Mesothelial cell of epicardium (in vitro differentiated cells): Measurements from ENCODE around the gene CERS4. TPM values are rescaled to one million over a fixed set of nuclear protein-coding genes. Genes with fewer than 3 reads are reported as not detected.
A peak's percentile ranks its signal among the peaks of the same experiment; 100 is the strongest.

ENCODE experiments used
- DNase-seq, 2 experiments: peaks; one replicate each; pipeline ENCODE4 v3.0.0; 2021; ENCODE audit warnings: low spot score in 2 of 2; ENCODE audit not compliant: unreplicated experiment in 2 of 2
- H3K27ac Mint-ChIP-seq: 2 replicates; pipeline ENCODE4 v1.8.0; 2021; ENCODE audit warnings: mixed read lengths
- H3K27me3 Mint-ChIP-seq: 2 replicates; pipeline ENCODE4 v1.8.0; 2021; ENCODE audit warnings: low read depth, mixed read lengths
- H3K36me3 Mint-ChIP-seq: 2 replicates; pipeline ENCODE4 v1.8.0; 2021; ENCODE audit warnings: mixed read lengths
- H3K4me1 Mint-ChIP-seq: 2 replicates; pipeline ENCODE4 v1.8.0; 2021; ENCODE audit warnings: mixed read lengths
- H3K4me3 Mint-ChIP-seq: 2 replicates; pipeline ENCODE4 v1.8.0; 2021; ENCODE audit warnings: mild to moderate bottlenecking, moderate library complexity, mixed read lengths
- H3K9me3 Mint-ChIP-seq: 2 replicates; pipeline ENCODE4 v1.8.0; 2021; ENCODE audit warnings: mixed read lengths
- total RNA-seq: library from RNA; stranded (reverse); gene quantifications from 3 replicates; pipeline ENCODE4 v1.2.1, GENCODE V29; 2021
- TF ChIP-seq, protein P1 (sequence below): fragments of 200-600 bp; sonication (generic); IDR thresholded peaks from one replicate; pipeline ENCODE4 v1.5.0; 2021; ENCODE audit warnings: antibody characterized with exemption; ENCODE audit not compliant: unreplicated experiment

The CERS4 gene
- total RNA-seq, 1 donor from 2014 or later: 67.0 TPM

DNA sequence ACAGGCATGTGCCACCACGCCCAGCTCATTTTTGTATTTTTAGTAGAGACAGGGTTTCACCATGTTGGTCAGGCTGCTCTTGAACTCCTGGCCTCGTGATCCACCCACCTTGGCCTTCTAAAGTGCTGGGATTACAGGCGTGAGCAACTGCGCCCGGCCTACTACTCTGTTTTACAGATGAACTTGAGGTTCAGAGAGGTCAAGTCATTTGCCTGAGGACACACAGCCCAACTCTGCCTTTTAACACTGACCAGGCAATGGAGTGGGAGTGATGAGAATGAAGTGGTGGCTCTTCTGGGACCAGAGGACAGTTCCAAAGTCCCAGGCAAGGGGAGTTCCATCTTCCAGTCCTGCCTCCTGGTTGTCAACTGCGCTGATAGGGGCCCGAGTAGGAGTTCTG lies 41.4 kb downstream of the CERS4 start:
- TF ChIP-seq, protein P1, sequence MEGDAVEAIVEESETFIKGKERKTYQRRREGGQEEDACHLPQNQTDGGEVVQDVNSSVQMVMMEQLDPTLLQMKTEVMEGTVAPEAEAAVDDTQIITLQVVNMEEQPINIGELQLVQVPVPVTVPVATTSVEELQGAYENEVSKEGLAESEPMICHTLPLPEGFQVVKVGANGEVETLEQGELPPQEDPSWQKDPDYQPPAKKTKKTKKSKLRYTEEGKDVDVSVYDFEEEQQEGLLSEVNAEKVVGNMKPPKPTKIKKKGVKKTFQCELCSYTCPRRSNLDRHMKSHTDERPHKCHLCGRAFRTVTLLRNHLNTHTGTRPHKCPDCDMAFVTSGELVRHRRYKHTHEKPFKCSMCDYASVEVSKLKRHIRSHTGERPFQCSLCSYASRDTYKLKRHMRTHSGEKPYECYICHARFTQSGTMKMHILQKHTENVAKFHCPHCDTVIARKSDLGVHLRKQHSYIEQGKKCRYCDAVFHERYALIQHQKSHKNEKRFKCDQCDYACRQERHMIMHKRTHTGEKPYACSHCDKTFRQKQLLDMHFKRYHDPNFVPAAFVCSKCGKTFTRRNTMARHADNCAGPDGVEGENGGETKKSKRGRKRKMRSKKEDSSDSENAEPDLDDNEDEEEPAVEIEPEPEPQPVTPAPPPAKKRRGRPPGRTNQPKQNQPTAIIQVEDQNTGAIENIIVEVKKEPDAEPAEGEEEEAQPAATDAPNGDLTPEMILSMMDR: no peak
- H3K27me3 Mint-ChIP-seq: no peaks in the 10 kb centered on the region
- H3K27ac Mint-ChIP-seq: no peak overlapping the region
- no peak overlapping the region for H3K4me3 Mint-ChIP-seq
- peaks cover 16% of the 10 kb centered on the region for H3K36me3 Mint-ChIP-seq
- H3K4me1 Mint-ChIP-seq: no peaks in the 10 kb centered on the region
- H3K9me3 Mint-ChIP-seq: peaks cover 5% of the 10 kb centered on the region
- DNase-seq: no peak

DNA sequence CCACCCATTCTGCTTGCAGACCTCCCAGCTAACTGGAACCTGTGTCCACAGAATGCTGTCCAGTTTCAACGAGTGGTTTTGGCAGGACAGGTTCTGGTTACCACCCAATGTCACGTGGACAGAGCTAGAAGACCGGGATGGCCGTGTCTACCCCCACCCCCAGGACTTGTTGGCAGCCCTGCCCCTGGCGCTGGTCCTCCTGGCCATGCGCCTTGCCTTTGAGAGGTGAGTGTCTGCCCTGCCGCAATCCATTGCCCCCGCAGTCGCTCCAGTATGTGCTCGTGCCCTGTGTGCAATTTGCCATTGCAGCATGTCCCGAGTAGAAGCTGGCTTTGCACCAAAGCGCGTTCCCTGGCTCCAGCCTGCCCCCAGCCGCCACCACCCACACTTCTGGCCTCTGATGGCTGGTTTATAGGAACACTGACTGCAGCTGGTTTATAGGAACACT lies 41.9 kb downstream of the CERS4 start:
- Mint-ChIP-seq H3K36me3 (peaks cover 20% of the 10 kb centered on the region), H3K27me3 (no peaks in the 10 kb centered on the region)

DNA sequence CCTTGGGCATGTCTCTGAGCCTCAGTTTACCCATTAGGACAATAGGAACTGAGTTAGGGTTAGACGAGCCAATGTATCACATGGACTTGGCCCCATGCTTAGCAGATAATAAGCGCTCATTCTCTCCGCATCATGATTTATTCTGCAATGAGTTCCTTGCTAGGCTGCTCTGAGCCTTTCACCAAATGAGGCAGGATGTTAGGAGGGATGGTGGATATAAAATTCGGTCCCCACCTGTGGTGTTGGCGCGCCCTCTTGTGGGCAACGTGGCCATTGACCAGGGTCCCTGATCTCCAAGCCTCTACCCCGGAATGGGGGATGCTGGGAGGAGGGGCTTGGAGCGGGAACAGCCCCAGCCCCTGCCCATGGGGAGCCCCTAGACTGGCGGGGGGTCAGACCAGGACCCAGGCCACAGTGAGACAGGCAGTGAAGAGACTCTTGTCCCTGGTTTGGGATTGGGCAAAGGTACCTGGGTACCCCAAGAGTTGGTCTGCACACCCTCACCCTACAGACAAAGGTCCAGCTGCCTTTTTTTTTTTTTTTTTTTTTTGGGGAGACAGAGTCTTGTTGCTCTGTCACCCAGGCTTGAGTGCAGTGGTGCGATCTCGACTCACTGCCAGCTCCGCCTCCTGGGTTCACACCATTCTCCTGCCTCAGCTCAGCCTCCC lies 43.9 kb downstream of the CERS4 start:
- Mint-ChIP-seq H3K9me3 (peaks cover 4% of the 10 kb centered on the region), H3K4me3 (no peak overlapping the region), H3K4me1 (peaks cover 2% of the 10 kb centered on the region), H3K27ac (no peak overlapping the region), H3K27me3 (no peaks in the 10 kb centered on the region), H3K36me3 (peaks cover 25% of the 10 kb centered on the region)
- TF ChIP-seq, protein P1: peak; percentile 96
- peak; percentile 76 to 93 for DNase-seq

More for the DNA sequence above, 41.9 kb downstream of the CERS4 start:
- TF ChIP-seq, protein P1: no peak
- Mint-ChIP-seq H3K4me3 (no peak overlapping the region), H3K4me1 (no peaks in the 10 kb centered on the region), H3K27ac (no peak overlapping the region), H3K9me3 (peaks cover 5% of the 10 kb centered on the region)
- DNase-seq: no peak

DNA sequence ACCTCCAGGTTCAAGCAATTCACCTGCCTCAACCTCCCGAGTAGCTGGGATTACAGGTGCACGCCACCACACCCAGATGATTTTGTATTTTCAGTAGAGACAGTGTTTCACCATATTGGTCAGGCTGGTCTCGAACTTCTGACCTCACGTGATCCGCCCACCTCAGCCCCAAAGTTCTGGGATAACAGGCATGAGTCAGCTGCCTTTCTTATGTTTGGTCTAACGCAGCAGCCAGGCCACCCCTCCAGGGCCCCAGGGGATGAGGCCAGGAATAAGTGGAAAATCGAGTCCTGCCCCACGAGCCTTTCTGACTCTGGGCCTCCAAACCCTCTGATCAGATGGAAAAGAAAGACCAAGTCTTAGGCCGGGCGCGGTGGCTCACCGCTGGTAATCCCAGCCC lies 44.5 kb downstream of the CERS4 start:
- no peaks in the 10 kb centered on the region for H3K9me3 Mint-ChIP-seq
- H3K4me1 Mint-ChIP-seq: peaks cover 2% of the 10 kb centered on the region
- no peaks in the 10 kb centered on the region for H3K27me3 Mint-ChIP-seq
- DNase-seq: no peak
- TF ChIP-seq, protein P1: no peak
- H3K4me3 Mint-ChIP-seq: no peak overlapping the region
- peaks cover 23% of the 10 kb centered on the region for H3K36me3 Mint-ChIP-seq
- no peak overlapping the region for H3K27ac Mint-ChIP-seq

DNA sequence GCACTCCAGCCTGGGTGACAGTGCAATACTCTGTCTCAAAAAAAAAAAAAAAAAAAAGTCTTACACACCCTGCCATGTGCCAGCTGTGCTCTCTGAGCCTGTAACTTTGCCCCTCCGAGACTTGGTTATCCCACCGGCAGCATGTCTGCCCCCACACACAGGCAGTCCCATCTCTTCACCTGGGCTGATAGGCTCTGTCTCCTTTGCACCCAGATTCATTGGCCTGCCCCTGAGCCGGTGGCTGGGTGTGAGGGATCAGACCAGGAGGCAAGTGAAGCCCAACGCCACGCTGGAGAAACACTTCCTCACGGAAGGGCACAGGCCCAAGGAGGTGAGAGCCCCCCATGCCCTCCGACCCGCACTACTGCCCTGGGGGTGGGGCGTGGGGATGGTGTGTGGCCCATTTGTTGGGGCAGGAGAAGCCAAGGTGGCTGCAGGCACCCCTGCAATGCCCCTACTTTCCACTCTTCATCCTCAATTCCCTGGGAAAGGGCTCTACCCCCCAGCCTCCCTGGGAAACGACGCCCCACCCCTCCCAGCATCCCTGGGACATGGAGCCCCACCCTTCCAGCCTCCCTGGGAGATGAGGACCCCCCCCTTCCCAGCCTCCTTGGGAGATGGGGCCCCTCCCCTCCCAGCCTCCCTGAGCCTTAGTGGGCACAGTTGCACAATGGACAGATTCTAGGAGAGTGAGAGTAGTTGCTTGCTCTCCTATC lies 45.3 kb downstream of the CERS4 start:
- Mint-ChIP-seq H3K36me3 (peaks cover 21% of the 10 kb centered on the region), H3K27me3 (no peaks in the 10 kb centered on the region), H3K4me1 (peaks cover 2% of the 10 kb centered on the region), H3K9me3 (no peaks in the 10 kb centered on the region), H3K4me3 (no peak overlapping the region), H3K27ac (no peak overlapping the region)
- TF ChIP-seq, protein P1: no peak
- DNase-seq: no peak
